NOMO-1 treated with dmso at 0.1 percent for 144 hours (cell line): ENCODE results near the gene NOL4L.
"Not testable (repeated sequence)": the region's sequence is repeated elsewhere in the genome, so short reads cannot be mapped to it uniquely, and the experiment has no call there.

ENCODE experiments used
- DNase-seq: peaks from one replicate; lab custom pipeline; 2025; ENCODE audit not compliant: unreplicated experiment; lab: John Stamatoyannopoulos, UW

The NOL4L gene

GRCh38 chr20:32512047-32512385 lies 73.1 kb downstream of the NOL4L start:
- no peak for DNase-seq

DNA sequence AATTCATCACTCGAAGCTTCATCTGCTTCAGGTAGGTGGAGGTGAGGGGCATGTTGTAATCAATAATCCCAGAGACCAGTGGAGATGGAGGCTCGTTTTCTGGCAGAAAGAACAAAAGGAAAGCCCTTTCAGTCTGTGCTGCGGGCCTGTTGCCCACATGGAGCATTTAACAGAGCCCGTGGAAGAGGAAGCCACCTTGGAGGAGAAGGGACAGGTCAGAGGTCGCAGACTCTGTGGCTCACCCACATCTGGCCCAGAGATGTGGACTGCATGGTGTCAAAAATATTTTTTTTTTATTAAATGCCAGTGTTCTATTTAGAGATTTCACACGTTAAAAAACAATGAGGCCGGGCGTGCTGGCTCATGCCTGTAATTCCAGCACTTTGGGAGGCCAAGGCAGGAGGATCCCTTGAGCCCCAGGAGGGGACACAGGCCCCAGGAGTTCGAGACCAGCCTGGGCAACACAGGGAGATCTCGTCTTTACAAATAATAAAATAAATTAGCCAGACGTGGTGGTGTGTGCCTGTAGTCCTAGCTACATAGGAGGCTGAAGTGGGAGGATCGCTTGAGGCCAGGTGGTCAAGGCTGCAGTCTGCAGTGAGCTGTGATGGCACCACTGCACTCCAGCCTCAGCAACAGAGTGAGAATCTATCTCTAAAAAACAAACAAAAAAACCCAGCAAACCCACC lies 73.6 kb downstream of the NOL4L start:
- no peak for DNase-seq

DNA sequence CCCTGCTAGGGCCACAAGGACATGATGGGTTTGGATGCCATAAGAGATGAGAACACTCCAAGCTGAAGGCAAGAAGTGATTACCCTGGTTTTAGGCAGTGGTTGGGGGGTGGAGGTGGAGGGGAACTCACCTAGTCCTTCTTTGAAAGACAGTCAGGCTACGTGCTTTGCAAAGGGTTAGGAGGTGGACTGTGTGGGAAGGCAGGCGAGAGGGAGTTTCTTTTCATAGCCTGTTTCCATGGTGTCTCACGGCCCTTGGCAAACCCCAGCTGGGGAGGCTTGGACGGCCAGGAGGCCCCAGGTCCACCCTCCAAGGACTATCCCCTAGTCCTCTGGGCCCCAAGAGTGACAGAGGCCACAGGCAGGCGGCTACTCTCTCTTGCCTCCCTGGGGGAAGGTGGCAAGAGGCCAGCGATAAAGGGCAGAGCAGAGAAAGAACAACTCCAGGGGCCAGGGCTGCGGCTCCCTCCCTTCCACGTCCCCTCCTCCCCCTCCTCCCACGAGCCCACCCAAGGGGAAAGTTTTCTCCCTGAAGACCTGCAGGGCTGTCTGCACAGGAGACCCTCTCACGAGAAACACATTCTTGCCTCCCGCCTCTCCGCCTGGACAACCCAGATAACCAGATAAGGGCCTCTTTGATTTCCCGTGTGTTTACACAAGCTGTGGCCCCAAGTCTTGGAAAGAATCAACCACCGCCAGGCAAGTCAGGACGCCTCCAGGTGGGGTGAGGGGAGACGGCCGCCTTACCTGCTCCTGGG lies 74.4 kb downstream of the NOL4L start:
- no peak for DNase-seq

DNA sequence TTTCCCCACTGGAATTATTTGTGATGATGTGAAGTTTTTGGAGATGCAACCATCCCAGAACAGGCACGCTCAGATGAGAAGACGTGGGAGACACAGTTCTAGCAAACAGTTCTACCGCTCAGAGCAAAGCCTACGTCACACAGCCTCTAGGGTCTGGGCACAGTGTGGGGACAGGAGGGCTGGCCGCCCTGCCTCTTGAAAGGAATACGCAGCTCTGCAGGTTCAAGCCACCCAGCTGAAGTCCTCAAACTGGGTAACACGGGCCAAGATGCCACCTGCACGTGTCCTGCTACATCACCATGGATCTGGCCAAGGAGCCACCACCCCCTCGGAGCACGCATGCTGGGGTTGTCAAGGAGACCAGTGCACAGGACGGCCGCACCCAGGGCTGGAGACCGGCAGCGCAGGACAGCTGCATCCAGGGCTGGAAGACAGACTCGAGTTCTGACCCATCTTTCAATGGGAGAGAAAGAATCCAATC lies 75.0 kb downstream of the NOL4L start:
- DNase-seq: no peak

DNA sequence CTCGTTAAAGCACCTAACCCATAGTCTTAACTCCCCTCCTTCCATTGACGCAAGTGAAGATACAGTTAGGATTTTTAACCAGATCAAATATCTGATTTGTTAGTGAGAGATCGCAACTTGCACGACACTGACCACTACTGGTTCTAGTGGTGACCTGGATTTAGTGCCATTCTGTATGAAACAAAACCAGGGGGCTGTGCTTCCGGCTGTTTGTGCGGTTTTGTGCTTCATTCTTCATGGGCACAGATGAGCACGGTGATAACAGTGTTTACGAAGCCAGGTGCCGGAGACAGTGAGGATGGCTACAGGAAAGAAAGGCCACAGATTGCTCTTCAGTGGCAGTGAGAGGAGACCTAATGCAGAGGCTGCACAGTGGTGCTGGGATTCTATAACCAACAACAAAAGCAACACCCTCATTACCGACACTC lies 75.5 kb downstream of the NOL4L start:
- DNase-seq: no peak

DNA sequence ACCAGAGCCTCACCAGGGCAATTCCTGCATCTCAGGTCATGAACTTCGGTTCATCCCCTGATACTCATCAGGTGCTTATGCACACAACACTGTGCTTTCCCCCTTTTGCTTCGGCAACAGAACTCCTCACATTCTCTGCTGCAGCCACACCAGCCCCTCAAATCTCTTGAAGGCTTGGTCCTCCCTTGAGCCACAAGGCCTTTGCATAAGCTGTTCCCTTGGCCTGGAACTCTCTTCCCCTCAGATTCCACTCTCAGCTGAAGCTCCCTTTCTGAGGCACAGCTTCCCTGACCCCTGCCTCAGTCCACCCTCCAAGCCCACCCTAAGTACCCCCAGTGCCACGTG lies 76.4 kb downstream of the NOL4L start:
- DNase-seq: no peak

- DNase-seq: peak; percentile 34
These were observed 76.9 kb downstream of the NOL4L start for GRCh38 chr20:32507998-32508774.

DNA sequence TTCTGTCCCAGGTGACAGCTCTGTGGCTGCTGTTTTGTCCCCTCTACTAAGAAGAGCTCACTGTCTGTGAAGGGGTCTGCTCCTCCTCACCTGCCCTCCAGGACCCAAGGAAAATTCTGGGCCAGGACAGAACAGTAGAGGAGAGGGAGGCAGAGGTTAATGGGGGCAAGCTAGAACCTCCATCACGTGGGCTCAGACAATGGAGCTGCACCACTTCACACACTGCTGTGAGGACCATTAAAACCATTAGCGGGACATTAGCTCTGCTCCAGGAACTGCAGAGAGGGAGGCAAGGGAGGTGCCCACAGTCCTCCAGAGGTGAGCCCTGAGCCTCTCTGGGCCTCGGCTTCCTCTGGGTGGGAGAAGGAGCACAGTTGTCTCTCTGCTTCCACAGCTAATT lies 78.4 kb downstream of the NOL4L start:
- DNase-seq: no peak

GRCh38 chr20:32505723-32506473 lies 79.2 kb downstream of the NOL4L start:
- peak; percentile 26 for DNase-seq

DNA sequence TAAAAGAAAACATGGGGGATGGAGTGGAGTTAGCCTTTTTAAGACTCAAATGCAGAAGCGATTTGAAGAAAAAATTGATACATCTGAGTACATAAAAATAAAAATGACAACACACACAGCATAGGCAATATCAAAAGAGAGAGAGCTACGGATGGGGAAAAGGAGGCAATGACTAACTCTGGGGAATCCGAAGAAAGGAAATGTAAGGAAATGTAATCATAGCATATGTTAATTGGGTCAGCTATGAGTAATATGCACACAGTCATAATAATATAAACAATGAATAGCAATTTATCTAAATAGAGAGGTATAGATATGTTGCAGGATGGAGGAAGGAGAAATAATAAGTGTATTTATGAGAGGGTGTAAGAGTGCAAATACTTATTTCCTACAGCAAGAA lies 83.4 kb downstream of the NOL4L start:
- DNase-seq: no peak

- no peak for DNase-seq
These were observed 87.4 kb downstream of the NOL4L start for GRCh38 chr20:32497589-32498224.

DNA sequence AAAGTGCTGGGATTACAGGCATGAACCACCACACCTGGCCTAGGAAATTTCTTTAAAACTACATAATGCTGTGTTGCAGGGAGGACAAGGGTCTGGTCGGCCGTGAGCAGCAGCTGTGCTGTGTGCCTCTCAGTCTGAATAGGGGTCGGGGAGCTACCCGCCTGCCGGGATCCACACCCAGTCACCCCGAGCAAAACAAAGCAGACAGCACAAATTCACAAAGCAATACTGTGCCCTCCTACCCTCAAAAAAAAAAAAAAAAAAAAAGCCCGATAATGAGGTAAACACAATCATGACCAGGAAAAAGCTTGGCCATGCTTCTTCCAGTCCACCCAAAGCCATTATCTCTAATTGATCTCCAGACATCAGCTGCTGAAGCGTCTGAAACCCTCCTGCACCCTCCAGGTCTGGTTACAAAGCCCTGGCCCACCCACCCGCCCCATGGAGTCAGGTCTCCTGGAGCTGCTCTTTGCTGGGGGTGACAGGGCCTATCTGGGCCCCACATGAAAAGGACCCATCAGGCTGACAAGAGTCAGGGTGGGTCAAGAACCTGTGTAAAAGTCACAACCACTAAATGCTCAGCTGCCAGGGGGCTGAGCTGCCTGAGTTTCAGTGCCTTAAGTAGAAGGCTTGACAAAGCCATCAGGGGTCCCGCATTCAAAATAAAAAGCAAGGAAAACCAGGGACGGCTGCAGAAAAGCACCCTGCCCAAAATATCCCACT lies 88.2 kb downstream of the NOL4L start:
- no peak for DNase-seq

GRCh38 chr20:32495949-32496348 lies 89.2 kb downstream of the NOL4L start:
- no peak for DNase-seq

- DNase-seq: no peak
These were observed 89.9 kb downstream of the NOL4L start for GRCh38 chr20:32495217-32495565.

DNA sequence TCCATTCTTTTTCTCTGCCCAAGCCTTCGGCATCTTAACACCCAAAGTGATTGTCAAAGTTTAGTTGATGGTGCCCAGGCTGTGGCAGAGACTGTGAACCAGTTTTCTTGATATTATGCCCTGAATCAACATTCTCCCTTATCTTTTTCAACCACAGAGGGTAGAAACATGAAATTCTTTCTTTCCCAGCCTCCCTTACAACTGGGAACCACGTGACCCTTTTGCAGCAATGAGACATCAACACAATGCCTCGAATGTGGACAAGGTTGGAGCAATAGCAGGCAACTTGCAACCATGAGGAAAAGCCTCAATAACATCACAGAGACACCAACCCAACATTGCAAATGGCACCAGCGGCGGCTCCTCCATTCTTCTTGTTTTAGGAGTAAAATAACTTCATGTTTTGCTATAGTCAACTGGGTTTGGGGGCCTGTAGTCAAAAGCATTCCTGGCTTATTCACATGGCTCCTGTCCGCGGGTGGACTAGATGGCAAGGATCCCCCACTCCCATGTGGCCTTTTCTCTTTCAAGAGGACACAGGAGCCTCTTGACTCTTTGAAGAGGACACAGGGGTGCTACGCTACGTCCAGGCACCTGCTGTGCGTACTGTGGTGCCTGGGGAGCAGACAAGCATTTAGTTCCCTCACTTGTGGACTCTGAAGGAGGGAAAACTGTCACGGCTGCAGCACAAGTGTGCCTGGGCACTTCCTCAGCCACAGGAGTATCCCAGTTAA lies 90.5 kb downstream of the NOL4L start:
- no peak for DNase-seq

DNA sequence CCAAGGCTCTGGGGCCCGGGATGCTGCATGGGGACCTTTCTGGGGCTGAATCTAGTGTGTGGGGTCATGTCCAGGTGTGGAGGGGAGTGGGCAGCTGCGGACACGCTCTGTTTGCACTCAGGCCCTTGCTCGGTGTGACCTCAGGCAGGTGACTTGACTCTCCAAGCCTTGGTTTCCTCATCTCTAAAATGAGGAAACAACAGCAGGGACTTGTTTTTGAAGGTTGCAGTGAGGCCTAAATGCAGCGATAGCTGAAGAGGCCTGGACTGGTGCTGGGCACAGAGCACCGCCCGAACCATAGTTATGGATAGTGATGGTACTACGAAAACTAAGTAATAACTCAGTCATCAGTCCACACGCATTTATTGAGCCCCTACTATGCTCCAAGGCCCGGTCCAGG lies 91.8 kb downstream of the NOL4L start:
- no peak for DNase-seq

DNA sequence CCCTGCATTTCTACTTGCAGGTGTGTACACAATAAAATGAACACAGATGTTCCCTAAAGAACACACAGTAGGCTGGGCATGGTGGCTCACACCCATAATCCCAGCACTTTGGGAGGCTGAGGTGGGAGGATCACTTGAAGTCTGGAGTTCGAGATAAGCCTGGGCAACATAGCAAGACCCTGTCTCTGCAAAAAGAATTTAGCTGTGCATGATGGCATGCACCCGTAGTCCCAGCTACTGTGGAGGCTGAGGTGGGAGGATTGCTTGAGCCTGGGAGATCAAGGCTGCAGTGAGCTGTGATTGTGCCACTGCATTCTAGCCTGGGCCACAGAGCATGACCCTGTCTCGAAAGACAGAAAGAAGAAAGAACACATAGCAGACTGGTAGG lies 93.4 kb downstream of the NOL4L start:
- DNase-seq: not testable (repeated sequence)

DNA sequence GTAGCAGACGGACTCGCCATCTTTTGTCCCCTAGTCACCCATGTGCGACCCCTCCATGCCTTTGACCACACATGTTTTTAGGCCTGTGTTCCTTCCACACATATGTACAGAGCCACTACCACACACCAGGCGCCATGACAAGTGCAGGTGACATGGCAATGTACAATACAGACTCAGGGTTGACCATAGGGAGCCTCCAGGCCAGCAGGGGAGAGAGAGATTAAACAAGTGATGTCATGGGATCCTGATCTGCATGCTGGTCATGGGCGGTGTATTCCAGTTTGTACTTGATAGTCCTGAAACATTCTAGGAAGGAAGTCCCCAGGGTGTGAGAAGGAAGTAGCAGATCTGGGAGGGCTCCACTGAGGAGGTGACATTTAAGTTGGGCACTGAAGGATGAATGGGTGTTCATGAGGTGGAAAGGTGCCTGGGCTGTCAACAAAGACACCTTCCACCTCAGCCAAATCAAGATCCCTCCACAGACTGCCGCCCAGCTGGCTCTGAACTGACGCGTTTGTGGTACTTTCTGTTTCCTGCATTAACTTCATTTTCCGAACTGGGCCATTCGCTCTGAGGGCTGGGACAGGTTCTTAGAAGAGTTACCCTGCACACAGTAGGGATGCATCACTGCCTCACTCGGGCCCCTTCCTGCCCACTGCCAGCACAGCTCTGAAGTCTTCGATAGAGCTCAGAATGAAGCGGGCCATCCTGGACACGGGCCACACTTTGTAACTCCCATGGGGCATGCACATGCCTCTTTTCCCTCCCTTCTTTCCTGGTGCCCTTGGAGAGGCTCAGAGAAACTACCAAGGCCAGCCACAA lies 94.0 kb downstream of the NOL4L start:
- DNase-seq: no peak
